HepG2 (cell line): ENCODE results near the gene MID1. TPM values are rescaled to one million over a fixed set of nuclear protein-coding genes. Genes with fewer than 3 reads are reported as not detected.

Experiments used
- ATAC-seq: fragments of 200-7000 bp; cut with Tn5 transposase; 3 replicates; pipeline ENCODE4 v1.9.1; 2020; ENCODE audit warnings: mild to moderate bottlenecking, moderate library complexity
- BruUV-seq: library from RNA; stranded (reverse); fragments of 400-500 nt; replicated peaks from 2 replicates; lab custom pipeline; 2021; lab: Mats Ljungman, UMichigan
- CTCF ChIA-PET: fragments of 300-600 bp; formaldehyde crosslinking; extraction: SDS; loops from one replicate; lab custom pipeline; 2021; ENCODE audit warnings: low total read pairs, inconsistent platforms, low intra/inter-chr PET ratio; lab: Yijun Ruan, JAX
- POLR2A ChIA-PET: fragments of 350-600 bp; sonication (Branson Sonifier 250); formaldehyde crosslinking; loops from one replicate; lab custom pipeline; 2020; ENCODE audit warnings: antibody characterized with exemption, inconsistent platforms; lab: Yijun Ruan, JAX
- DNase-seq: peaks from one replicate; pipeline ENCODE4 v3.0.0-alpha.2; 2015; ENCODE audit warnings: low spot score
- FAIRE-seq: peaks from 3 replicates; lab custom pipeline; 2011; peaks lifted over from hg19 to GRCh38; lab: Jason Lieb, UNC
- H2AFZ ChIP-seq: one replicate; pipeline ENCODE4 v1.6.1; 2011; ENCODE audit warnings: low read length, inconsistent platforms
- H3K27ac ChIP-seq: fragments of 300-600 bp; 3 replicates; pipeline ENCODE4 v1.8.0; 2011; ENCODE audit warnings: mixed run types, mild to moderate bottlenecking, mixed read lengths, low read length, inconsistent platforms; ENCODE audit not compliant: insufficient read depth; ENCODE audit errors: extremely low read length
- H3K27me3 ChIP-seq, 2 experiments: fragments of 200-600 bp in 1 of 2; 2 replicates in 1 of 2; 3 replicates in 1 of 2; pipeline versions ENCODE4 v1.6.0 to v1.8.0; 2011; ENCODE audit warnings: low read length in 2 of 2, mild to moderate bottlenecking in 2 of 2, moderate library complexity in 2 of 2, inconsistent platforms in 1 of 2; ENCODE audit not compliant: insufficient read depth in 2 of 2, control insufficient read depth in 1 of 2
- H3K36me3 ChIP-seq, 2 experiments: fragments of 200-600 bp in 1 of 2; replicated peaks in 1 of 2; 2 replicates in 1 of 2; 3 replicates in 1 of 2; pipeline versions ENCODE4 v1.5.1 to v1.8.0; 2011; ENCODE audit warnings: low read length in 2 of 2, inconsistent platforms in 1 of 2; ENCODE audit not compliant: insufficient read depth in 2 of 2, control insufficient read depth in 1 of 2
- H3K4me1 ChIP-seq: 2 replicates; pipeline ENCODE4 v1.5.1; 2012; ENCODE audit warnings: low read length, inconsistent platforms; ENCODE audit not compliant: insufficient read depth
- H3K4me2 ChIP-seq: 2 replicates; pipeline ENCODE4 v1.6.0; 2011; ENCODE audit warnings: low read depth, low read length, inconsistent platforms
- H3K4me3 ChIP-seq, 3 experiments: fragments of 200-600 bp in 1 of 3; sonication (generic), shearing (Covaris generic) in 1 of 3; replicated peaks in 1 of 3; 2 replicates each; pipeline ENCODE4 v1.5.1; 2011 to 2016; ENCODE audit warnings: low read length in 3 of 3, inconsistent platforms in 2 of 3, low read depth in 2 of 3, mild to moderate bottlenecking in 2 of 3, control low read depth in 1 of 3, mixed read lengths in 1 of 3; ENCODE audit not compliant: insufficient read depth in 1 of 3
- H3K79me2 ChIP-seq: one replicate; pipeline ENCODE4 v1.6.1; 2011; ENCODE audit warnings: low read length, inconsistent platforms; ENCODE audit not compliant: insufficient read depth
- H3K9ac ChIP-seq: 2 replicates; pipeline ENCODE4 v1.6.0; 2011; ENCODE audit warnings: mild to moderate bottlenecking, low read depth, low read length, inconsistent platforms; ENCODE audit not compliant: insufficient read depth
- H3K9me3 ChIP-seq: 2 replicates; pipeline ENCODE4 v1.5.1; 2012; ENCODE audit warnings: mild to moderate bottlenecking, low read length
- H4K20me1 ChIP-seq: 2 replicates; pipeline ENCODE4 v1.6.0; 2011; ENCODE audit warnings: inconsistent platforms, mild to moderate bottlenecking, low read length, moderate library complexity; ENCODE audit not compliant: insufficient read depth
- ARNT ChIP-seq: fragments of 450-650 bp; IDR thresholded peaks from 2 replicates; pipeline ENCODE4 v1.6.1; 2017
- CC2D1A ChIP-seq: sonication (generic); formaldehyde crosslinking; IDR thresholded peaks from 2 replicates; pipeline ENCODE4 v1.8.1; 2023; ENCODE audit warnings: mild to moderate bottlenecking, missing genetic modification reagents
- CREB1 ChIP-seq, 2 experiments: fragments of 450-650 bp in 1 of 2; IDR thresholded peaks; 2 replicates each; pipeline ENCODE4 v1.6.1; 2016 to 2017; ENCODE audit warnings: control low read depth in 1 of 2, mild to moderate bottlenecking in 1 of 2, missing compliant biosample characterization in 1 of 2, missing genetic modification characterization in 1 of 2
- ESRRA ChIP-seq: sonication (generic); formaldehyde crosslinking; IDR thresholded peaks from 2 replicates; pipeline ENCODE4 v1.5.1; 2020; ENCODE audit warnings: mild to moderate bottlenecking, low read depth, missing genetic modification reagents
- MYNN ChIP-seq: sonication (generic); formaldehyde crosslinking; IDR thresholded peaks from 2 replicates; pipeline ENCODE4 v1.4.0; 2020; ENCODE audit warnings: mild to moderate bottlenecking, low read depth, missing genetic modification reagents
- SIX1 ChIP-seq: sonication (generic); formaldehyde crosslinking; IDR thresholded peaks from 2 replicates; pipeline ENCODE4 v1.4.0; 2020; ENCODE audit warnings: missing genetic modification reagents, borderline replicate concordance
- ZFP82 ChIP-seq: sonication (generic); formaldehyde crosslinking; IDR thresholded peaks from 2 replicates; pipeline ENCODE4 v1.5.1; 2020; ENCODE audit warnings: mild to moderate bottlenecking, missing genetic modification reagents, borderline replicate concordance
- ZGPAT ChIP-seq: IDR thresholded peaks from 2 replicates; pipeline ENCODE4 v1.6.1; 2016; ENCODE audit warnings: mild to moderate bottlenecking
- ZNF280B ChIP-seq: sonication (generic); formaldehyde crosslinking; IDR thresholded peaks from 2 replicates; pipeline ENCODE4 v1.5.0; 2020; ENCODE audit warnings: missing genetic modification reagents, mild to moderate bottlenecking, borderline replicate concordance
- WGBS: methylation state at CpG from one replicate; pipeline ENCODE4 v1.1.6; 2017; ENCODE audit warnings: low lambda C conversion rate; 5-methylcytosine and 5-hydroxymethylcytosine counted together
- in situ Hi-C: cut with HindIII; loops from 2 replicates; pipeline ENCODE4 v1.10.0; 2017; ENCODE audit warnings: low pct_unique_long_range_greater_than_20kb; ENCODE audit not compliant: extremely low pct_ligation_motif_present
- intact Hi-C: fragments of 100-400 bp; cut with micrococcal nuclease; formaldehyde crosslinking; loops from one replicate; pipeline ENCODE4 v1.10.0; 2022; ENCODE audit not compliant: unreplicated experiment
- polyA plus RNA-seq, 8 experiments: library from polyadenylated mRNA; depleted of rRNA in 3 of 8; stranded (reverse) in 7 of 8; unstranded in 1 of 8; fragments of >200 nt; fragmentation: Illumina TruSeq in 4 of 8; extraction: Trizol in 4 of 8; gene quantifications; 2 replicates each; pipeline versions ENCODE4 v1.2.1 to v1.2.3, GENCODE V29; 2011 to 2016; ENCODE audit warnings: low read depth in 4 of 8, missing spikeins in 1 of 8, mixed read lengths in 1 of 8; ENCODE audit not compliant: insufficient read depth in 1 of 8
- total RNA-seq, 5 experiments: library from RNA; depleted of rRNA; stranded (reverse); fragments of >200 nt; fragmentation: Illumina TruSeq; extraction: Trizol; gene quantifications; 2 replicates each; pipeline ENCODE4 v1.2.3, GENCODE V29; 2016; ENCODE audit warnings: low read depth in 1 of 5

MID1 gene
- total and polyA plus RNA-seq, 2 of the 13 experiments (the other 11 are each of a cell fraction or from before 2014, with no cell fraction given) = 0.86 to 1.1 TPM

- no peaks in the 10 kb centered on the region for H3K36me3 ChIP-seq
- DNase-seq = no peak
- H2AFZ ChIP-seq = no peak overlapping the region
- in situ Hi-C loops = loop anchor here (10.0 kb wide), 1 partner anchor 663 kb away; no protein-coding TSS in a partner anchor
- CTCF ChIA-PET = no interaction called here
- no peaks in the 10 kb centered on the region for H4K20me1 ChIP-seq
- no peaks in the 10 kb centered on the region for H3K79me2 ChIP-seq
- no peaks in the 10 kb centered on the region for H3K27me3 ChIP-seq
- no peak for TF ChIP-seq CC2D1A (CRISPR knock-in tag)
- TF ChIP-seq, all 625 proteins: peak for 0
- H3K4me1 ChIP-seq = no peaks in the 10 kb centered on the region
- ATAC-seq = no peak
- no peak overlapping the region for H3K27ac ChIP-seq
- no peak overlapping the region for H3K4me2 ChIP-seq
- no peak overlapping the region for H3K9ac ChIP-seq
- POLR2A ChIA-PET = no interaction called here
- FAIRE-seq = no peak
- WGBS = 100% methylated on average over 1 of the region's 1 CpG
- no peak overlapping the region for H3K4me3 ChIP-seq
- intact Hi-C loops = no loop called here
- no TSS peak for BruUV-seq
- no peaks in the 10 kb centered on the region for H3K9me3 ChIP-seq
Observed at GRCh38 chrX:10441464-10441863, 178.9 kb downstream of the MID1 start.

GRCh38 chrX:10433296-10433965 is 187.0 kb downstream of the MID1 start:
- Histone ChIP-seq H3K27me3 (no peaks in the 10 kb centered on the region), H3K79me2 (no peaks in the 10 kb centered on the region), H3K9ac (no peak overlapping the region), H3K4me3 (no peak overlapping the region), H3K9me3 (no peaks in the 10 kb centered on the region), H3K4me2 (no peak overlapping the region), H3K27ac (no peak overlapping the region), H2AFZ (no peak overlapping the region), H3K4me1 (no peaks in the 10 kb centered on the region), H4K20me1 (no peaks in the 10 kb centered on the region), H3K36me3 (no peaks in the 10 kb centered on the region)
- ChIA-PET POLR2A (no interaction called here), CTCF (no interaction called here)
- WGBS = 4% methylated on average over 5 of the region's 8 CpGs
- BruUV-seq = no TSS peak
- ATAC-seq (no peak), FAIRE-seq (no peak), DNase-seq (no peak)
- intact Hi-C loops (no loop called here), in situ Hi-C loops (no loop called here)
- no peak for TF ChIP-seq SIX1 (CRISPR knock-in tag)
- no peak for TF ChIP-seq MYNN
- TF ChIP-seq ZGPAT (CRISPR knock-in tag) = no peak
- no peak for TF ChIP-seq ESRRA
- TF ChIP-seq ZFP82 = no peak
- TF ChIP-seq CREB1 (IDR thresholded peaks at IDR 0.05) = no peak
- no peak for TF ChIP-seq CREB1 (CRISPR knock-in tag; IDR thresholded peaks at IDR 0.05)
- TF ChIP-seq ARNT = no peak
- TF ChIP-seq ZNF280B = no peak
